PC-3 (cell line): ENCODE measurements around the gene TMEM187. TPM values are rescaled to one million over a fixed set of nuclear protein-coding genes. Genes with fewer than 3 reads are reported as not detected.

Source experiments
- ATAC-seq: fragments of 200-7000 bp; cut with Tn5 transposase; 2 replicates; pipeline ENCODE4 v1.9.1; 2020; ENCODE audit warnings: mild to moderate bottlenecking, moderate library complexity
- BruUV-seq: library from RNA; stranded (reverse); fragments of 400-500 nt; replicated peaks from 2 replicates; lab custom pipeline; 2021; lab: Mats Ljungman, UMichigan
- CTCF ChIA-PET: fragments of 300-600 bp; sonication (Branson Sonifier 250); formaldehyde crosslinking; loops from one replicate; lab custom pipeline; 2022; ENCODE audit warnings: antibody characterized with exemption; lab: Charles Lee
- POLR2A ChIA-PET: fragments of 300-600 bp; sonication (Branson Sonifier 250); formaldehyde crosslinking; loops from one replicate; lab custom pipeline; 2022; ENCODE audit warnings: antibody characterized with exemption; ENCODE audit not compliant: unreplicated experiment; lab: Charles Lee
- DNase-seq: peaks from one replicate; pipeline ENCODE4 v3.0.0-alpha.2; 2015
- H2AFZ ChIP-seq: fragments of 300-600 bp; sonication (generic); 2 replicates; pipeline ENCODE4 v1.6.0; 2016; ENCODE audit warnings: antibody characterized with exemption, low read length
- H3F3A ChIP-seq: fragments of 300-600 bp; sonication (generic); one replicate; pipeline ENCODE4 v1.6.0; 2017; ENCODE audit warnings: antibody characterized with exemption, low read length, control low read depth, mild to moderate bottlenecking; ENCODE audit not compliant: unreplicated experiment
- H3K27ac ChIP-seq: fragments of 300-600 bp; sonication (generic); 2 replicates; pipeline ENCODE4 v1.5.1; 2016; ENCODE audit warnings: mild to moderate bottlenecking, low read length
- H3K27me3 ChIP-seq: fragments of 300-600 bp; sonication (generic); 2 replicates; pipeline ENCODE4 v1.6.1; 2016; ENCODE audit warnings: low read length, mixed read lengths
- H3K36me3 ChIP-seq: fragments of 300-600 bp; sonication (generic); 2 replicates; pipeline ENCODE4 v1.6.1; 2016; ENCODE audit warnings: low read depth, mixed run types, low read length, mixed read lengths
- H3K4me1 ChIP-seq: fragments of 300-600 bp; sonication (generic); 2 replicates; pipeline ENCODE4 v1.5.1; 2016; ENCODE audit warnings: low read length; ENCODE audit not compliant: insufficient read depth
- H3K4me2 ChIP-seq: fragments of 300-600 bp; sonication (generic); 2 replicates; pipeline ENCODE4 v1.6.0; 2016; ENCODE audit warnings: low read length
- H3K4me3 ChIP-seq: fragments of 300-600 bp; sonication (generic); 2 replicates; pipeline ENCODE4 v1.5.1; 2016; ENCODE audit warnings: mild to moderate bottlenecking, low read length, mixed read lengths
- H3K79me2 ChIP-seq: fragments of 300-600 bp; sonication (generic); 2 replicates; pipeline ENCODE4 v1.6.1; 2017; ENCODE audit warnings: low read length, mixed read lengths
- H3K9ac ChIP-seq: fragments of 300-600 bp; sonication (generic); 2 replicates; pipeline ENCODE4 v1.6.0; 2016; ENCODE audit warnings: mild to moderate bottlenecking, low read length
- H3K9me2 ChIP-seq: fragments of 300-600 bp; sonication (generic); replicated peaks from 2 replicates; pipeline ENCODE4 v1.6.1; 2016; ENCODE audit warnings: mixed run types, low read length, mixed read lengths
- H3K9me3 ChIP-seq: fragments of 300-600 bp; sonication (generic); 2 replicates; pipeline ENCODE4 v1.6.1; 2016; ENCODE audit warnings: low read length, mixed read lengths
- H4K20me1 ChIP-seq: fragments of 300-600 bp; sonication (generic); 2 replicates; pipeline ENCODE4 v1.6.1; 2016; ENCODE audit warnings: low read length, mixed read lengths
- CTCF ChIP-seq: fragments of 300-600 bp; sonication (generic); conservative IDR thresholded peaks from 2 replicates; pipeline ENCODE4 v1.5.1; 2017; ENCODE audit warnings: antibody characterized with exemption, low read depth, mild to moderate bottlenecking, low read length
- EZH2 ChIP-seq: fragments of 300-600 bp; sonication (generic); IDR thresholded peaks from one replicate; pipeline ENCODE4 v1.6.1; 2017; ENCODE audit warnings: antibody characterized with exemption, mild to moderate bottlenecking, low read length; ENCODE audit not compliant: unreplicated experiment
- EZH2phosphoT487 ChIP-seq: fragments of 300-600 bp; sonication (generic); IDR thresholded peaks from 2 replicates; pipeline ENCODE4 v1.6.1; 2018; ENCODE audit warnings: mild to moderate bottlenecking, antibody characterized with exemption, low read length, borderline replicate concordance
- intact Hi-C: fragments of 100-400 bp; cut with micrococcal nuclease; formaldehyde crosslinking; loops from 2 replicates; pipeline ENCODE4 v1.9.0; 2023
- total RNA-seq: library from RNA; depleted of rRNA; stranded (reverse); fragments of >200 nt; gene quantifications from 2 replicates; pipeline ENCODE4 v1.2.3, GENCODE V29; 2014

TMEM187 gene
- total RNA-seq, 1 experiment from 2014 or later, result 10.6 TPM

GRCh38 chrX:154028502-154029184, 56.1 kb downstream of the TMEM187 start:
- Histone ChIP-seq H2AFZ (no peak overlapping the region), H3F3A (no peaks in the 10 kb centered on the region), H3K4me2 (no peak overlapping the region), H3K36me3 (peaks cover 2% of the 10 kb centered on the region; the same call in 1 of the 2 replicates), H3K27ac (no peak overlapping the region), H3K9me3 (no peaks in the 10 kb centered on the region), H3K4me1 (no peaks in the 10 kb centered on the region), H3K4me3 (no peak overlapping the region), H3K79me2 (no peaks in the 10 kb centered on the region), H4K20me1 (no peaks in the 10 kb centered on the region), H3K27me3 (no peaks in the 10 kb centered on the region), H3K9ac (no peak overlapping the region), H3K9me2 (no peaks in the 10 kb centered on the region)
- ChIA-PET POLR2A (no interaction called here), CTCF (no interaction called here)
- ATAC-seq, result no peak
- BruUV-seq, result no TSS peak
- TF ChIP-seq EZH2phosphoT487 (no peak), EZH2 (no peak), CTCF (no peak)
- intact Hi-C loops, result no loop called here
- DNase-seq, result no peak

DNA sequence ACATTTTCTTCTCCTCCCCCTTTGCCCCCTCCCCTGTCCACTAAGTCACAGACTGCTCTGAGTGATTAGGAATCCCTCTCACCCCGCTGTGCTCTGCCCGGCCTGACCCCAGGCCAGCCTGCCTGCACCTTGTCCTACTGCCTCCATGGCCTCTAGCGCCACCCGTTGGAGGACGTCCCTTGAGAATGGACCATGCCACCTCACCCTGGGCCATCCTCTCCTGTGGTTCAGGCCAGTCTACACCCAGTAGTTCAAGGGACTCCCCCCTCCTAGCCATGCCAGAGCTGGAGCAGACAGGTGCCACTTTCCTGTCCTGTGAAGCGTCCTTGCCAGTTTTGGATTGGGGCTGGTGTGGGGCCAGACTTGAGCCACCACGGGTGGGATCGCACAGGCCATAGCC, 56.9 kb downstream of the TMEM187 start:
- H3K9ac ChIP-seq, result no peak overlapping the region
- no peaks in the 10 kb centered on the region for H3F3A ChIP-seq
- ATAC-seq (no peak), DNase-seq (no peak)
- no peak overlapping the region for H3K4me3 ChIP-seq
- BruUV-seq, result no TSS peak
- H3K36me3 ChIP-seq, result peaks cover 2% of the 10 kb centered on the region; the same call in 1 of the 2 replicates
- no peaks in the 10 kb centered on the region for H3K9me2 ChIP-seq
- no peaks in the 10 kb centered on the region for H3K4me1 ChIP-seq
- no peaks in the 10 kb centered on the region for H3K9me3 ChIP-seq
- H3K79me2 ChIP-seq, result no peaks in the 10 kb centered on the region
- no peak overlapping the region for H3K27ac ChIP-seq
- CTCF ChIA-PET, result no interaction called here
- H2AFZ ChIP-seq, result no peak overlapping the region
- H3K27me3 ChIP-seq, result no peaks in the 10 kb centered on the region
- H3K4me2 ChIP-seq, result no peak overlapping the region
- POLR2A ChIA-PET, result no interaction called here
- H4K20me1 ChIP-seq, result no peaks in the 10 kb centered on the region
- TF ChIP-seq EZH2 (no peak), EZH2phosphoT487 (no peak), CTCF (0 out of 2 replicates have a peak, but pooled peaks have one; percentile 21)
- intact Hi-C loops, result no loop called here

DNA sequence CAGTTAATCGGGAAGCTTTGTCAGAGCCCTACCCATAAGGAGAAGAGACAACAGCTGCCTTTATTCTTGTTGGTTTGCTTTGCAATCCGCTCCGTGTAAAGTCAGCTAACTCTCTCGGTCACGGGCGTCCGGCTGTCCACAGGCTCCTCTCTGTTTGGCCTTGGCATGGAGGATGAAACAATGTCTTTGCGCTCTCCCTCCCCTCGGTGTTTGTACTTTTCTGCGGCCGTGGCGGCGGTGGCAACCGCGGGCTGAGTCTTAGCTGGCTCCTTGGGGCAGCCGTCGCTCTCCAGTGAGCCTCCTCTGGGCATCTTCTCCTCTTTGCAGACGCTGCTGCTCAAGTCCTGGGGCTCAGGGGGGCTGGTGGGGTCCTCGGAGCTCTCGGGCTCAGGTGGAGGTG, 57.7 kb downstream of the TMEM187 start:
- Histone ChIP-seq H3K4me3 (no peak overlapping the region), H3K4me1 (no peaks in the 10 kb centered on the region), H4K20me1 (no peaks in the 10 kb centered on the region), H3K27me3 (no peaks in the 10 kb centered on the region), H3K9me2 (no peaks in the 10 kb centered on the region), H3K9ac (no peak overlapping the region), H3K79me2 (0 out of 2 replicates have a peak, but pooled peaks cover 3% of the 10 kb centered on the region), H3K27ac (no peak overlapping the region), H3K36me3 (peaks cover 2% of the 10 kb centered on the region; the same call in 1 of the 2 replicates), H3K4me2 (no peak overlapping the region), H3K9me3 (no peaks in the 10 kb centered on the region), H3F3A (no peaks in the 10 kb centered on the region), H2AFZ (no peak overlapping the region)
- intact Hi-C loops, result no loop called here
- TF ChIP-seq EZH2, result no peak
- POLR2A ChIA-PET, result no interaction called here
- BruUV-seq, result no TSS peak
- DNase-seq (no peak), ATAC-seq (no peak)
- CTCF ChIA-PET, result no interaction called here
